ENCODE measurements around the gene SLC1A7.

Gene SLC1A7

DNA sequence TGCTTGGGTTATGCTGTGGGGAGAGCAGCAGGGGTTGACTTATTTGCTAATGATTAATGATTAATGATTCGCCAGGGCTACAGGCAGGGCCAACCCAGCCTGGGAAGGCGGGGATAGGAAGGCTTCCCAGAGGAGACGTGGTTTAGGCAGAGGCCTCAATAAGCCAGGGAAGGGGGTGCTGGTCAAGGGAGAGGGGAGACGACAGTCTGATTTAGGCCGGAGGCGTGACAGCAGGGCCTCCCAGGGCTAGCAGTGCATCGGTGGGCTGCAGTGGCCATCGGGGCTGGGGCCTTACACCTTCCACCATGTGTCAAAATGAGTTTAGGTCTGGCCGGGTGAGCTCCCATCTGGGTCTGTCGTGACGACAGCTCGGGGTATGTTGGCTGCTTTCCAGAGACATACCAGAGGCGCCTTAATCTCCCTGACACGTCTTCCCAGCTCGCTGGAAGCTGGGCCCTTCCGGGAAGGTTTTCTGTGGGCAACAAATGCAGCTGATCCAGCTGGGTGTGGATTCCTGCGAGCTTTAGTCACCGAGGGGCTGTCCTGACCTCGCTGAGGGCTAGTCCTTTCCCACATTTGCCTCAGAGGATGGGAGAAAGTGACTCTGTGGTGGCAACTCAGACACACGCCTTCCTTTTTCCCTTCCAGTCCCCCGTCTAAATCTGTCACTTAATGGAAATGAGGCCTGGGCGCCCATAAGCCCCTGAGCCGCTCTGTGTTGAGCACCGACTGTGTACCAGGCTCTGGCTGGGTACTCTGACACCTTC is 3.7 kb upstream of the SLC1A7 start:
- no peak overlapping the region for H3K4me3 ChIP-seq (ENCODE audit: low read length)
- no peak for TF ChIP-seq ZNF274 (IDR thresholded peaks at IDR 0.05; ENCODE audit: low read depth, low read length)

DNA sequence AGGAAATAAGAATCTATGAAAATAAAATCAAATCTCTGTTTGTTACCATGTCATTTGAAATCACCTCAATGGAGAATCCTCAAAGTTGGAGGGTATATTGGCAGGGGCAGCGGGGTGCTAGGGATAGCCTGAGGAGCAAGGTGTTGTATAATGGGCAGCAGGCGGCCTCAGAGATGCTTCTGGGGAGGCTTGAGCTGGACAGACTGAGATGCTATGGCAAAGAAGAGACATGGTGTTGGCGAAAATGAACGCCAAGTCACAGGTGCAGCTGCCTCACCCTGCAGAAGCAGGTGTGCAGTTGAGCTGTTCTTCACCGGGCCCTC is 3.1 kb upstream of the SLC1A7 start:
- no peak for TF ChIP-seq ZNF274 (IDR thresholded peaks at IDR 0.05; ENCODE audit: low read depth, low read length)

DNA sequence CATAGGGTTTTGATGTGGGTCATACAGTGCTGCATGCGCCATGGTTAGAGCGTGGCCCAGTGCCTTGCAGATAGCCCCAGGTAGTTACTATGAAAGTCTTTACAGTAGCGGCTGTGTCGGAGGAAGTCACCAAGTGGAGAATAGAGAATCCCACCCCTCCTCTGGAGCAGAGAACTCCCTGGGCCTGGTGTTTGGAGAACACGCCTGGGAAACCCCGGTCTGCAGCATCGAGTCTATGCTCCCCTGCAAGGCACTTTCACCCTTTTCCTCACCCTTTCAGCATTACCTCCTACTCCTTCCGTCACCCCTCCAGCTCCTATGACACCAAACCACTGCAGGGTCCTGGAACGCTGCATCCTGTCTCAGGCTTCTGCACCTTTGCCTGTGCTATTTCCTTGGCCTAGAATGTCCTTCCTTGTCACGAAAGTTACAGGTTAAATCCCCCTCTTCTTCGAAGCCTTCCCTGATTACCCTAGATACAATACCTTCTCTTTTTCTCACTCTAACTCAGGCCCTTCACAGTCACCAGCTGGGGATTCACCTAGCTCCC is 2.7 kb upstream of the SLC1A7 start:
- H3K4me3 ChIP-seq (ENCODE audit: low read length) = no peak overlapping the region
- TF ChIP-seq ZNF274 (IDR thresholded peaks at IDR 0.05; ENCODE audit: low read depth, low read length) = no peak

More for the DNA sequence above, 3.1 kb upstream of the SLC1A7 start:
- H3K4me3 ChIP-seq (ENCODE audit: low read length) = no peak overlapping the region

DNA sequence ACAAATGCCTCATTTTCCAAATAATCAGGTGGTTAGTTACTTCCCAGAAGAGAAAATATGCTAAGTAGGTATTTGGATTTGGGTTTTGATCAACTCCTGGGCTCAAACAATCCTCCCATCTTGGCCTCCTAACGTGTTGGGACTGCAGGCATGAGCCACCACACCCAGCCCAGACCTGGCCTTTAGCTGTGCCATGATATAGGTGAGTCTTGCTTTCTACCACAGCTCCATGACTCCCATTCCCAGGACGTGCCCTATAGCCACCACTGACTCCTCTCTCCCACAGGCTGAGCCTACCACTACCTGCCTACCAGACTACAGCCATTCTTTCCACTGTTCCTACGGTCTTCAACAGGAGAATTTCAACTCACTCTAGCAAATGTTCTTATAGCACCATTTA is 1.8 kb upstream of the SLC1A7 start:
- TF ChIP-seq ZNF274 (IDR thresholded peaks at IDR 0.05; ENCODE audit: low read depth, low read length) = no peak
- H3K4me3 ChIP-seq (ENCODE audit: low read length) = no peak overlapping the region

DNA sequence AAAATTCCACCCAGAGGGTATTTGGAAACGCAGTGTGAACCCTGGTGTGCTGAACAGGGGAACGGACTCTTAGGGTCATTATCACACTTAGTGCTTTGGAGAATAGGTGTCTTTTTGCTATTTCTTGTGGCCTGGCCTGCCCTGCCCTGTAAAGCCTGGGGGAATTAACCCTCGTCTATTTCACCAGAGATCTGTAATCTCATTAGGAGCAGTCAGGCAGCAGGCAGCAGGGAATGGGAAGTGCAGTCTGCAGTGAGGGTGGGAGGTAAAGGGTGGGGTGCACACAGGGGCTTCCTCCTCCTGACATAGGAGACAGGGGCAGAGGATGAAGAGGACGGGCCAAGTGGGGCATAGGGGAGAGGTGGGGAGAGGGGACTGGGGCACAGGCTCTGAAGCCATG is 1.1 kb upstream of the SLC1A7 start:
- H3K4me3 ChIP-seq (ENCODE audit: low read length) = no peak overlapping the region
- TF ChIP-seq ZNF274 (IDR thresholded peaks at IDR 0.05; ENCODE audit: low read depth, low read length) = no peak

DNA sequence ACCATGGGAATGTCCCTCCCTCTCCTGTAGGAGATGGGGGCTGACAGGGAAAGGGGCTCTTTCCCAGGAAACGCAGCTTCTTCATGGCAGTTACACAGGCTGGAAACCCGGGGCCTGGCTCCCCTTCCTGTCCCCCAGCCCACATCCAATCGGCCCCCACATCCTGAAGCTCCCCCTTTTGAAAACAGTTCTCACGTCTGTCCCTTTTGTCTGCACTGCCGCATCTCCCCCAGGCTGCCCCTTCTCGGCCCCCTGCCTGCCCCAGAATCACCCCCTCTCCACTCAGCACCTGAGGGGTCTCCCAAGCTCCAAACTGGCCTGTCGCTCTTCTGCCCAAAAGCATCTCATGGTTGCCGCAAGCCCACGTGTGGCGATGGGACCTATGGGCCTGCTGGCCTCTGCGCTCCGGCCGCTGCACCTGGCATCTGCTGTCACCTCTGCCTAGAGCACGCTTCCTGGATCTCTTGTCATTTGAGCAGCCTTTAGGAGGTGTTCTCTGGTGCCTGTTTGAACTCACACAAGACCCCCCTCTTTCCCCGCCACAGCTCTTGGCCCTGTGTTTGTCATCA is 867 bp downstream of the SLC1A7 start:
- no peak overlapping the region for H3K4me3 ChIP-seq (ENCODE audit: low read length)
- no peak for TF ChIP-seq ZNF274 (IDR thresholded peaks at IDR 0.05; ENCODE audit: low read depth, low read length)

DNA sequence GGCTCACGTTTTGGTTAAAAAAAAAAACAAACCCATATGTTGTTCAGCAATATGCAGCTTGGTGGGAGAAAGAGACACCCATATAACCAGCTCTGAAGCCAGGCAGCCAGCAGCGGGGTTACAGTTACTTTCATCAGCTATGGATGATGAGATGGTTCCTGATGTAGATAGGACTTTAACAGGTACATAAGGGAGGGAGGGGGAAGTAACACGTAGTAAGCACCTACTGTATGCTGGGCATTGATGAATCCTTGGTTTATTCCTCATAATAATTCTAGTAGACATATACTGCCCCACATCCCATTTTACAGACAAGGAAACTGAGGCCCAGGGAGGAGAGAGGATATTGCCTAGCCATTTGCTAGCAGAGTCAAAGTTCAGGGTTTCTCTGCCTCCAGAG is 2.0 kb downstream of the SLC1A7 start:
- TF ChIP-seq ZNF274 (IDR thresholded peaks at IDR 0.05; ENCODE audit: low read depth, low read length) = no peak
- H3K4me3 ChIP-seq (ENCODE audit: low read length) = no peak overlapping the region

DNA sequence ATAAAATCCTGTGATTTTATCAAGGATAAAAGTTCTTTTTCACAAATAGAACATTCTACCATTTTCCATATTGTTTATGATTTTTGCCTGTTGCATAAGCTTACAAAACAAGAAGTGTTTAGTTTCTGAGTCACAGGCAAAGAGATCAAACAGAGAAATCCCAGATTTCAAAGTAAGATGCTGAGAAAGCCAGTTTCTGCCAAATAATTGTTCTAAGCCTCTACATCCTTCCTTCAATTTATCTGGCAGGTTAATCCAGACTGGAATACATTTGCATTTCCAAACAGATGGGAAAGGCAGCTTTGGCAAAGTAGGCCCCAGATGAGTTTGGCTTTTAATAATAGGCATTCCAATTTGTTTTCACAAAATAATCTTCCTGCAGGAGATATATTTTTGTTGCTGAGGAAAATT is 2.5 kb downstream of the SLC1A7 start:
- TF ChIP-seq ZNF274 (IDR thresholded peaks at IDR 0.05; ENCODE audit: low read depth, low read length) = no peak
- H3K4me3 ChIP-seq (ENCODE audit: low read length) = no peak overlapping the region

DNA sequence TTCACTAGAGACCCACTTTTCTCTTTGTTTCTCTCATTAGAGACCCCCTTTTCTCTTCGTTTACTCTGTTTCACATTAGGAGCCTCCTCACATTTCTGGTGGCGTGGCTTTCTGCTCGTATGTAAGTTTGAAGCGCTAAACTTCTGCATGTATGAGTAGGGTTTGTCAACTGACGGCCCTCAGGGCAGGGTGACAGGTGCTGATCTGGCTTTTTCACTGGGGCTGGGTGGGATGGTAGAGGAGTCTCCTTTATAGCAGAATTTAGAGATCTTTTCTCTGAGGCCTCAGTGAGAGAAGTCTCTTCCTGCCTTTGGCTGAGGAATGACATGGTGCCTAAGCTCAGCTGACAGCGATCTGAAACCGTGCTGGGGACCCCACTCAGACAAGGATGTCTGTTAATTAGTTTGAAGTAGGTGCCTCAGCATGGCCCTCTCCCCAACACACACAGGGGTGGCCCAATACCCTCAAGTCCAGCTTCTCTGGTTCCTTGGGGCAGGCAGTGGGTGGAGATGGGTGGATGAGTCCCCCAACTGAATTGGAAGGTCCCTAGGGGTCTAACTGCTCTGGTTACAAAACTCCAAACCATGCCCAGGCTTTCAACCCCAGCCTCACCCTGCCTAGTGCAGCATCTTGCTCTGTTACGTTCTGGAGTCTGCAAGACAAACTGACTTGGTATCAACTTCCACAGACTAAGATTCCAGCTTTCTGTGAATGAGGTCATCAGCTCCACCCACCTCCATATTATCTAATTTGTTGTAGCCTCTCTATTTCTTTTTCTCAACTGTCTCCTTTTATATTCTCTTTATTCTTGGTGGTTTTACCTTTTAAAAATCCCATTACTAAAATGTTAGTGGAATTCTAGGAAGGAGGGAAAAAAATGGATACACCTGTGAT is 3.2 kb downstream of the SLC1A7 start:
- no peak for TF ChIP-seq ZNF274 (IDR thresholded peaks at IDR 0.05; ENCODE audit: low read depth, low read length)
- H3K4me3 ChIP-seq (ENCODE audit: low read length) = no peak overlapping the region

DNA sequence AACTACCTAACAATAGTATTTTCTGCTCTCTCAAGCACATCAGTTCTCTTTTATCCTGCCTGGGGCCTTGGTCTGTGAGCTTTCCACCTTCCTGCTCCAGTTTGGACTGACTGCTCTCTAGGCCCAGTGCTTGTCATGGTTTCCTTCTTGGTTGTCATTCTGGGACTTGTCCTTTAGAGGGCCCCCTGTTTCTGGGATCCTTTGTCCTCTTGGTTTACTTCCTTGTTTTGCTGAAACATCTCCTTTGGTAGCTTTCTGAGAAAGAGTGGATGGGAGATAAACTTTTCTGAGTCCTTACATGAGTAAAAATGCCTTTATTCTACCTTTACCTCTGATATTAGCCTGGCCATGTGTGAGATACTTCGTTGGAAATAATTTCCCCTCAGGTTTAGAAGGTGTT is 4.7 kb downstream of the SLC1A7 start:
- TF ChIP-seq ZNF274 (IDR thresholded peaks at IDR 0.05; ENCODE audit: low read depth, low read length) = no peak
- H3K4me3 ChIP-seq (ENCODE audit: low read length) = no peak overlapping the region

DNA sequence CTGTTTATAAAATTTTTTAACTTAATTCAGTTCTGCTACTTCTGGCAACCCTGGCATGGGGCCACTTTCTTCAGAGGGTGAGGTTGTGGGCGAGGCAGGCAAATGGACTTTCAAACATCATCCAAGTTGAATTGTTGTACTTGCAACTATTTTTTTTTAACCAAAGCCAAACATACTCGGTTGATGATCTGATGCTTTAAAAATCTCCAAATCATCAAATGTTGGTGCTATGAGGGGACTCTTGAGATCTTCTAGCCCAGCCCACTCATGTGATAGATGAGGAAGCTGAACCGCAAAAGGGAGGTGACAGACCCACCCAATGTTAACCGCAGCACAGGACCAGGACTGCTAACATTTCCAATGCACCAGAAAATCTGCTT is 6.7 kb downstream of the SLC1A7 start:
- TF ChIP-seq ZNF274 (IDR thresholded peaks at IDR 0.05; ENCODE audit: low read depth, low read length) = no peak
- H3K4me3 ChIP-seq (ENCODE audit: low read length) = no peak overlapping the region

DNA sequence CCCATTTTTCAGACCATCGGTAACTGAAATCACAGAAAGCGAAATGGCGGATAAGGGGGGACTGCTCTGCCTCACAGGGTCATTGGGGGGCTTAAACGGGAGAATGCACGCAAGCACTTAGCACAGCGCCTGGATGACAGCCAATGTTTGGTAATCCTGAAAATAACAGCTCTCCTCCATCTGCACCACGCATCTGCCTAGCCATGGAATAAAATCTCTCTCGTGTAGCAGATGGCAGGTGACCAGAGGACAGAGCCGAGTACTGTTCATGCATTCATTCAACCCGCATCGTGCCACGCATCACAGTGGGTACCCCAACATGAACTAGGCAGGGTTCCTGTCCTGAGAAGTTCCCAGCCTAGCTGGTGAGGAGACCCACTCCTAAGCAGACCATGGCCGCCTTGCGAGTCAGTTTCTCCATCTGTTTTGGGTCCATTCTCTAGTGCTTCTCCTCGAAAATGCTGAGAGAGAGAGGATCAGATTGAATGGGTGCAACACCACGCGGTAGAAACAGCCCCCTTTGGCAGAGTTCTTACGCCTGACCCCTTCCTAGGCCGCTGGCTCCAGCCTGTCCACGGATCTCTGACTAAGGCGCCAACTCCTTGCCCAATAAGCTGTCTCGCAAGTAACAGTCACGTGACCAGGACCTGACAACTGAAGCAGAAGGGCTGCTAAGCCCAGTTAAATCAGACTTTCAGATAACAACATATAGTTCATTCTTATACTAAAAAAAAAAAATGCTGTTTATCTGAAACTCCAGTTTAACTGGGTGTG is 7.3 kb downstream of the SLC1A7 start:
- no peak overlapping the region for H3K4me3 ChIP-seq (ENCODE audit: low read length)
- TF ChIP-seq ZNF274 (IDR thresholded peaks at IDR 0.05; ENCODE audit: low read depth, low read length) = no peak

DNA sequence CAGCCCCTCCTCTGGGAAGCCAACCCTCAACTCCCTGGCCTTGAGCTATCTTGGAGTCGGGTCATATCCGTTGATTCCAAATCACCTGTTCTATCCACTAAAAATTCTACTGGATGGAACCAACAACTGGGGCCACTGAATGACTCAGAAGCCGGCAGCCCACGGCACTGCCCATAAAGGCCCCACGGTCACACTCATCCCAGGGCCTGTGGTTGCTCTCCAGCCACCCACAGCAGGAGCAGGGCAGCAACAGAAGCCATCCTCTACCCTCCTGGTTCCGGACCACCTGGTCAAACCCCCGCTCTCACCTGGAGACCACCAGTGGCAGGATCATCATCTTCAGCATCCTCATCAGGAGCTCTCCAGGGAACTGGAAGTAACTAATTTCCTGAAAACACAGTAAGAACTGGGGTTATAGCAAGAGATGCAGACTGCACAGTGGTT is 8.4 kb downstream of the SLC1A7 start:
- H3K4me3 ChIP-seq (ENCODE audit: low read length) = no peak overlapping the region

More for the DNA sequence above, 8.4 kb downstream of the SLC1A7 start:
- no peak for TF ChIP-seq ZNF274 (IDR thresholded peaks at IDR 0.05; ENCODE audit: low read depth, low read length)

All from GM08714 (cell line).